ENCODE measurements around the gene PTPRN2.

The PTPRN2 gene

DNA sequence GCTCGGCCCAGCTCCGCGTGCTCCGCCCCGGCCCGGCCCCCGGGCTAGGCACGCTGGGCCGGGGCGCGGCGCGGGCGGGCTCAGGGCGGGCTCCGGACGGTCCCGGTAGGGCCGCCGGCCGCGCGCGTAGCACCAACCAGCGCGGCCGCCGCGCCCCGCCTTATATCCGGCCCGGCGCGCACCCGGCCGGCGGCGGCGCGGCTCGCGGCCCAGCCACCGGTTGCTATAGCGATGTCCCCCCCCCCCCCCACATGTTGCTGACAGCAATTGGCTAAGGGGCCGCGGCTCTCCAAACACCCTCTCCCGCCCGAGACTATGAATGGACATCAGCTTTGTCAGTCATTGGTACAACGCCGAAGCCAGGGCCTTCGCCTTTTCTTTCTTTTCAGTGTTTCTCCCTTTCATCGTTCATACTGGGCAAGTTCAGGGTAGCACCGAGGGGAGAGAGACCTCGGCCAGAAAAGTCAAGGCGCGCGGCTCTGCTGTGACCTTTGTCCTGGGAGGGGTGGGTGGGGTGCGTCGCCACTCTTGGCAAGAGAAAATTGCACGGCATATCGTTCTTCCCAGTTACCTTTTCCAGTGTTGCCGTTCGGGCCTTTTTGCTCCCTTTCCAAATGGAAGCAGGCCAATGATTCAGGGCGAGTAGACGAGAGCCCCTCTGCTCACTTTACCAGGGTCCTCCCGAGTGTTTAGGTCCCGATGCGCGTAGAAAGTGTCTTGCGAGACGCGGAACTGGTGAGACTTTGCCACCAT lies 896.6 kb downstream of the PTPRN2 start:
- DNase-seq, result no peak

DNA sequence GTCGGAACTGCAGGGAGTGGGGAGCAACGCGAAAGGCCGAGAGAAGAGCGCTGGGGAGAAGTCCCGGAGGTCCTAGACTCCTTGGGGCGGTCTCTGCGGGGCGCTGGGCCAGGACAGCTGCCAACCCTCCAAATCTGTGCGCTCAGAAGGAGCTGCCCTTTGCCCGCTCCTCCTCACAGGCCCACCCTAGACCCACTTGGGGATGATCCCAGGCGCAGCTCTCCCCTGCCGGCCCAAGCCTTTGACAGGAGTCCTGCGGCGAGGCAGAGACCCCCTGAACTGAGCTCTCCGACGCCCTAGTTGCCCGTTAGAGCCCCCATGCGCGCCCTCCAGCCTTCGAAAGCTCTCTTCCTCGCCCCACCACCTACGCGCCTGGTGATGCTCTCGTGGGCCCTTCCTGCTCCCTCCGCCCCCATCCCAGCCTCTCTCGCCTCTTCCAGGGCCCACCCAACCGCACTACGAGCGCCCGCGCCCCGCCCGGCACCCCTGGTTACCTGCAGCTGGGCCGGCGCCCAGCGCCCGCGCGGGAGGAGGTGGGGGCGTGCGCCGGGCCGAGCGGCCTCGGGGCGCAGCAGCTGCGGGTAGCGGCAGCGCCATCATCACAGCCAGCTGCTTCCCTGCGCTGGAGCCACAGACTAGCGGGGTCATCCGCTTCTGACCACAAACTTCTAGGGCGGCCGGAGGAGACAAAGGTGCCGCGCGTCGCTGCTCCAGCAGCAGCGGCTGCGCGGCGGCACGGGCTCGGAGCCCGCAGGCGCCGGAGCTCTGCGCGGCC lies 897.4 kb downstream of the PTPRN2 start:
- no peak for DNase-seq

DNA sequence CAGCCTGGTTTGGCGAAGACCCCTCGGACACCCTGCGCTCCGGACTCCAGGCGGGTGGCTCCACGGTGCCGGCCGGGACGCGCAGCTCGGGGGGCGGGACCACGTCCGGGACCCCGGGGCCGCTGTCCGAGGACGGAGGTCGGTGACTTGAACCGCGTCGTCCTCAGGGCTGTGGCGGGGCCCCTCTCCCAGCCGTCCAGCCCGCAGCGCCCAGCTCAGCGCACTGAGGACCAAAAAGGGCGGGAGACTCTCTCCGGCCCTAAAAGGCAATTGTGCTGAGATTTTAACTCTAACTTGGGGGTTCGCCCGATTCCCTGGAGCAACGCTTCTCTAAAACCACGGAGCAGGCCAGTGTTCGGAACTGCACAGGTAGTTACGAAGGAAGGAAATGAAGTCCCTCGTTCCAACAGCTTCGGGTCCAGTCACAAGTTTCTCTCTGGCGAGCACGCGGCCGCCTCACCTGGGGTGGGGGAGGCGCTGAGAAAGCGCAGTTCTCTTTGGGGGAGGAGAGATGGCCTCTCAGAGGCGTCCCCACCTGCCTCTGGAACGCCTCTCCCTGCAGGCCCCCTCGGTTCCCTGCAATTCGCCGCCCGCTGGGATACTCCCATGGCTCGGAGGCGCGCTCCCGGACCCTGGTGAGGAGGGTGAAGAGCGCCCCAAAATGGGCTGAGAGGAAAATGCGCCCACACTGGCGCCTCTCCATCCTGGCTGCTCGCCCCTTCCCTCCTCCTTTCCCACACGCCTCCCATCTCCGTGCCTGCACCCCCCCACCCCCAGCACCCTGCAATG lies 898.2 kb downstream of the PTPRN2 start:
- DNase-seq, result no peak

DNA sequence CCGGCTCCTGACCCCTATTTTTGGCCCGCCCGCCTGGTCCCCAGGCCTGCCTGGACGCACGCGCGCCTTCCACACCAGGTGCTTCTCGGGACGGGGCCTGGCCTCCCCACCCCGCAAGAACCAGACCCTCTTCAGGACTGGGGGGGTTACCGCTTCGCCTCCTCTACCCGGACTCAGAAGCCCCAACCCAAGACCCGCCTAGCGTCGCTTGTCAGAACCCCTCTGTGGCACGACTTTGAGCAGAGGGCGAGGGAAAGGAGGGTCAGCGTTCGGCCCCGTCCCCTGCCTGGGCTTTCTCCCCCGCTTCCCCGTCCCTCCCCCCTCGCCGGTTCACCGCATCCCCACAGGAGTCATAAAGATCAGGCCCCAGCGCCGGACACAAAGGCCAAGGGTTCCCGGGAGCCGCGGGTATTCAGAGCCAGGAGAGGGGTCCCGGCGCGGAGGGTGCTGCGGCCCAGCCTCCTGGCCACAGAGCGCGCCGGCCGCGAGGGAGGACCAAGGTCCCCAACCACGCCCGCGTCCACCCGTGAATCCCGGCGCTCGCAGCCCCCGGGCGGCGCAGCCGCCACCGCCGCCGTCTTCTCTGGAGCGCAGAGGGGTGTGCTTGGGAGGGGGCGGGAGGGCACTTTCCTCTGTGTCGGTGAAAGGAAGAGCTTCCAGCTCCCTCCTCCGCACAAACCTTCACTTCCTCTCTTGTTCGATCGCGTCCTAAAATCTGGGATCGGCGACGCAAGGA lies 898.9 kb downstream of the PTPRN2 start:
- no peak for DNase-seq

DNA sequence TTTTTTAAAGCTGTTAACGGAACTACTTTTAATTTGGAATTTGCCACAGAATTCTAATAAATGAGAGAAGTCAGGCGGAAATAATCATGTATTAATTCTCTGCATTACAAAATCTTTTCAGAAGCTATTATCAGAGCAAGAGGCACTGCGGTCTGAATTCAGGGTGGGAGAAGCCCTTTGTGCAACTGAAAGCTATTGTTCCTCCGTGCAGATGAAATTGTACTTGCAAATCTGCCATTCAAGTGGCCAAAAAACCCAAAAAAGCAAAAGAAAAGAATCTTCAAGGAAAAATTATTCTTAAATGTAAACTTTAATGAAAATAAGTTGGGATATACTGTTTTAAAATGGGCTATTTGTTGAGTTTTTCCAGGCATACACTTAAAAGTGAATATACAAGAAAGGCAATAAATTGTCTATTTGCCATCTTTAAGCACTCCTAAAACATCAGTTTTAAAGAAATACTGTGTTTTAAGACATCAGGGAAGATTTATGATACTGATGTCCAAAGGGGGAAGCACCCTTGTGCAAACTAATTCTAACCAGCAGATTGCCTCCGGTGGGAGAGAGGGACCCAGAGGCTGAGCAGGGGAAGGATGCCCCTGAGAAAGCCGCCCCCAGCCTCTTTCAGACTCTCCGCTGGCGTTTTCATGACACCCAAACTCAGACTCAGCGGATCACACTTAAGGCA lies 899.6 kb downstream of the PTPRN2 start:
- no peak for DNase-seq

DNA sequence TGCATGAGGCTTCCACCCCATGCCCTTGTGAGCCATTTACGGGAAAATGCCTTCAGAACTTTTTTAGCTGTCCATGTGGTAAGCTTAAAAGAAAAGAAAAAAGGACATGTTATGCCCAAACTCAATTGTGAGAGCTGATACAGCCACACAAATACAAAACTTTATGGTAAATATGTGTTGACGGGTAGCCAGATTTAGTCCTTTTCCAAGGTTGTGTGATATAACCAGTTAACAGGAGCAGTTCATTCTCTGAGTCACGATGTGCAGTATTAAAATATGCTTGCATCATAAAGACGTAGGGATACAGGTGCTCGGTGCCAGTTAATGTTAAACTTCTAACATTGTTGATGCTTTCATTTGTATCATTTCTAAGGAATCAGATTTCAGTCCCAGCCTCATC lies 900.5 kb downstream of the PTPRN2 start:
- DNase-seq, result no peak

DNA sequence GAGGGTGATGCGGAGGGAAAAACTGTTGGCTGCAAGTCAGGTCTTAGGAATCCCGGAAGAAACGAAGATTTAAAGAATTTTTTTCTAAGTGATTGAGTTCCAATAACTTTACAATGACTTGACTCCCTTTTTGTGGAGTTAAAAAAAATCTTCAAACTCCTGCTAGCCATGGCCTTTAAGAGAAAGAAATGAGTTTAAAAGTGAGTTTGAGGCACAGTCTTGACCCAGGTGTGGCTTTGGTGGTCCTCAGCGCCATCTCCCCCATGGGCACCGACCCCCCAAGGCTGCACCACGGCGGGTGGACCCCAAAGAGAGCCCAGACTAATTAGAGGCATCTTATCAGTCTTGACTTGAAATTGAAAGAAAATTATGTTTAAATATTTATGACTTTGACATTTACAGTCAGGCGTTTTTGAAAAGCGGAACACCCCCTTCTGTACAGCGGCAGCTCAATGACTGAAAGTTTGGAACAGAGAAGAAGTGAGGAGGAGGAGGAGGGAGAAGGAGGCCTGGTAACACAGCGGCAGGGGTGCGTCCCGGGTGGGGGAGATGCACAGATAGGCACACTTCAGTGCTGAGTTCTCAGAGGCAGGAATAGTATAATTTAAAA lies 901.2 kb downstream of the PTPRN2 start:
- DNase-seq, result no peak

DNA sequence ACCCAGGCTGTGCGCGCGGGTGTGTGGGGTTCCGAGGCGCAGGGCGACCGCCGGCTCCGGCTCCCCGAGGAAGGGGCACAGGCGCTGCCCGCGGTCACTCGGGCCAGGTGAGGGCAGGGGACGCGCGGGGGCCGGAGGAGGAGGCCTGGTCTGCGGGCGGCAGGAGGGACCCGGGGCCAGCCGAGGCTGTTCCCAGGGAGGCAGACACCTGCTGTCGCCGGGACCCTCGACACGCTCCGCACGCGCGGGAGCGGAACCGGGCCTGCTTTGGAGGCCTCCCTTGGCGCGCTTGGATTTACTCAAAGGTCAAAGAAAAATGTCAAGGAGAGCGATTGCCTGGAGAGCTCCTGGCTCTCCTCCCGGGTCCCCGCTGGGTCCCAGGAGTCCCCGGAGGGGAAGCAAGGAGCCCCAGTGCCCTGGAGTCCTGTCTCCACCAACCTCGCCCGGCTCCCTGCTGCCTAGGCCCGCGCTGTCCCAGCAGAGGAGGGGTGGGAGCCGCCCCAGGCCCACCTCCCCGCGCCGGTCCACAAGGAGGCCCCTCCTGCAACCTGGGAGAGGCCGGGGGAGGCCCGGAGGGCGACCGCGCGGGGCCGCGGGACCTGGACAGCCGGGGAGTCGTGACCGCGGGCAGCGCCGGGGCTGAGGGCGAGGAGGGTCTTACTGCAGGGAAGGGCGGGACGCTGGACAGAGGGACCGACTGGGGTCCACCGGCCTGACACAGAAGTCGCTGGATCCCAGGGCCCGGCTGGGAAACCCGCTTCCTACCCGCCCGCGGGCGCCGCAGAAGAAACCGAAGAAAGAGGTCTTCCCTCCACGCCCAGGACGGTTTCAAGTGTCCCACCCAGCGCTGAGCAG lies 902.0 kb downstream of the PTPRN2 start:
- DNase-seq, result no peak

DNA sequence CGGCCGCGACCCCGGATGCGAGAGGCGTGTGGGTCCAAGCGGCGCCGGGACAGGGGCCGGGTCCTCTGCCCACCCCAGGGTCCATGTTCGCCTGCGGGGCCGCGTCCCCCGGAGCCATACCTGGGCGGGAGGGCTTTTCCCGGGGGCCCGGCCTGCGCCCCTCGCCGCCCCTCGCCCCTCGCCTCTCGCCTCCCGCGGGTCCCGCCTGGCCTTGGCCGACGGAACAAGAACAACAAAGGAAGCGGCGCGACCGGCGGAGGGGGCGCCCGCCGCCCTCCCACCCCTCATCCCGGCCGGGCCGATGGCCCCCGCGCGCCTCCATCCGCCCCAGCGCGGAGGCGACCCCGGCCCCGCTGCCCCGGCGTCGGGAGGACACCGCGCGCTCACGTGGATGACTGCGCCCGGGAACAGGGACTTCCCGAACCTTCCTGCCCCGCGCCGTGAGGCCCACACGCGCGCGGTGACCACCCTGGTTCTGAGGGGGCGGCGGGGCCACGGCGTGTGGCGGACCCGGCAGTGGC lies 902.7 kb downstream of the PTPRN2 start:
- DNase-seq, result no peak

DNA sequence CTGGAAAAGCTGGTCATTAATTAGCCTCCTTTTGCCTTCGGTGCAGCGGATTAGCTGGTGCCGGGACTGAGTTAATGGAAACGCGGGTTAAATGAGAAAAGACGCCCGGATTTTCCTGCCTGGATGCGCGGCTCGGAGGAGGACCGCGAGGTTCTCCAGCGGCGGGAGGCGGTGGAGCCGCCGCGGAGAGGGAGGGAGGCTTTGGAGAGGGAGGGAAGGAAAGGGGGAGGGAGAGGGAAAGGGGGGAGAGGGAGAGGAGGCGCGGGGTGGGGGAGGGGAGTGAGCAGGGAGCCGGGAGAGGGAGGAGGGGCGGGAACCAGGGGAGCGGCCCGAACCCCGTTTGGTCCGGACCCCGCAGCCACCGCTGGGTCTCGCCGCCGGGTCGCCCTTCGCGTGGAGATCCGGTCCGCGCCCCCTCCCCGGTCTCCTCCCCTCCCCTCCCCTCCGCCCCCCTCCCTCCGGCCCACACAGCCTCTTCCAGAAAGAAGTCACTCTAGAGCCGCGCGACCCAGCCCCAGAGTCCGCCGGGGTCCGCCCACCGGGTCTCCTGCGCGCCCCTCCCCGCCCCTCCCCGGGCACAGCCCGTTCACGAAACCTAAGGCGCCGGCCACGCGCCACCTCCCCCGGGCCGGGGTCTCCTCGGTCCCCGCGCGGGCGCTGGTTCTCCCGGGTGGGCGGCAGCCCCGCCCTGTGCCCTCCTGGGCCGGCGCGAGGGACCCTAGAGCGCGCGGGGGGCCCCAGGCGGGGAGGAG lies 903.3 kb downstream of the PTPRN2 start:
- DNase-seq, result no peak

DNA sequence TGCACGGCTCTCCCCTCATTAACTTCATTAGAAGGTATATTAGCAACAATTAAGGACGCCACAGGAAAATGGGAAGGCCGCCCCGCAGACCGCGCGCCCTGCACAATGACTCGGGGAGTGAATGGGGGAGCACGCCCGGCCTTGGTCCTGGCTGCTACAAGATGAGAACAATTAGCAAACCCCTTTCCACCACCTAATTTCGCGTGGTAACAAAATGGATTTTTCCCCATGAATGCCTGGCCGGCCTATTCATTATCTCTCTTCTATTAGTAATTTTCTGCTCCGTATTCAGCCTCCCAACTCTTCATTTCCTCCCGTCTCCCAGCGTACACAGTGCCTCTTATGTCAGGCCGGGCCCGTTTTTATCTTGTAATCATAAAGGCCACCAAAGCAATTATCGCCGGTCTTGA lies 903.9 kb downstream of the PTPRN2 start:
- DNase-seq, result no peak

DNA sequence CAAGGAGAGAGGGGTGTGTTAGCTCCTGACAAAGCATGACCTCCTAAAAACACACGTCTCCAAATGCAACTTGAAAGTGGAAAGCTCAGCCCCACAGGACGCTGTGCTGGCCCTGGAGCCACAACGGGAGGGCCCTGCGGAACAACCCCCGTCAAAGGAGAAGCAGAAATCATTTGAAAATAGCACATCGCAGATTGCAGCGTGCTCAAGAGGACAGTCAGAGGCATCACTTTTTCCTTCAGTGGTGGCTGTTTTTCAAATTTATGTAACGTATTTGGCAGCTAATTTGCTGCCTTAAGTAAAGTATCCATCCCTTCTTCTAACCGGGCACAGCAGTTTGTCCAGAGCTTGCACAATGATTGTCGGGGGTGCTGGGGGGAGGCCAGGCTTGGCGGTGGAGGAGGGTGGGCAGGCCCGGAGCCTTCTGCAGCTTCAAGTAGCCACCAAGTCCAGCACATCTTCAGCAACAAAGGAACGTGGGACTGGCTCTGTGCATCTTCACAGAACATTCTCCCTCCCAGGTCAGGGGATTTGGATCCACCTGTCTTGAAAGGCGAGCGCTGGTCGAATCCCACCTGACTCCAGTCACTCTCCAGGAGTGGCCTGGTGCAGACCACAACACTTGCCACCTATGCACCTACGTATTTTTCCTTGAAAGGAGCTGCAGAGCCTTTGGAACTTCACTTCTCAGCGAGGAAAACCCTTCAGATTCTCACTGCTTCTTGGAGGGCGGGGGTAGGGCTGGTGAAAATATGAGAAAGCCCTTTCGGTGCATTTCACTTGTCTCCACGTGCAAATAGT lies 904.5 kb downstream of the PTPRN2 start:
- no peak for DNase-seq

DNA sequence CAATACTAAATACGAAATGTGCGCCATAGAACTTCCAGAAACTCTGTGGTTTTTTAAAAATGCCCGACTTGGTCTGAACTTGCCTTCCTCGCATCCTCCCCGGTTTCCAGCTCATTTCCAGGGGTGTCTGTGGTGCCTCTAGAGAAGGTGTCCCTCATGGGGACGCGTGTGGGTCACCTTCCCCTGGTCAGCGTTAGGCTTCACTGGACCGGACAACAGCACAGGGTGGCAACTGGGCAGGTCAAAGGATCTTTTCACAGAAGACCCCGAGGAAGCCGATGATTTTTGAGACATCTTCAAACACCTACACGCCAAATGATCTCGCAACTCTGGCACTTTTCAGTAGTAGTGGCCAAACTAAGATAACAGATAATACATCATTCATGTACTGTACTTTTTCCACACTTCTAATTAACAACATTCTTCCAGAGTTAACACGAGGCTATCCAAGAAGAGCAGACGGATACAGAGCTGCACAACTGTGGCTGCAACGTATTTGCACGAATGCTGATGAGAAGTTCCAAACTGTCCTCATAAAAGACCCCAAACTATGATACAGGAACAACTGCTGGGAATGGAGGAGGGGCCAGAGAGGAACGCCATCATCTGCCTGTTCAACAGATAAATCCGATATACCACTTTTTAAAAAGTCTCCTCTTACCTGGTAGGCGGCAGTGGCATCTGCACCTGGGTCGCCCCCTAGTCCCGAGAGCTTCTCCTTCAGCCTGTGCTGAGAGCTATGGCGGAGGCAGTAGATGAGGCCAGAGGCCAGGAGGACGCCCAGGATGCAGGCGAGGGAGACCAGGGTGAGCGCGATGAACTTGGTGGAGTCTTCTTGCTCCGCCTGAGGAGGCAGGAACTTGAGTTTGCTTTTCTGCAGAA lies 905.3 kb downstream of the PTPRN2 start:
- no peak for DNase-seq

DNA sequence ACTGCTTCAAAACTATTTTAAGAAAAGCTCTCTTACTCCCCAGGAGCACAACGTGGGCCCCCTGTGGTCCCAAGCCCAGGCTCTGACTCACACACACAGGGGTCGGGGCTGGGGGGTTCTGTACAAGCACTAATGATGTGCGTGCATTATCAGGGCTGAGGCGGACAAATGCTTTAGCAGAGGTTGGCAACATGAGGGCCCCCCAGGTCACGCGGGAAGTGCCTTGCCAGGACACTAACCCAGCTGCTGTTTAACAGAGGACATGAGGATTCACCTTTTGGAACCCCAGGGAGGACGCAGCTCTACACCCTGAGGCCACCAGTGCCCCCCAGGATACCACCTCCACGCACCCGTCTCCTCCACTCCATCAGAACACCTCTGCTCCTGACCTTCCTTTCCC lies 908.0 kb downstream of the PTPRN2 start:
- DNase-seq, result no peak

DNA sequence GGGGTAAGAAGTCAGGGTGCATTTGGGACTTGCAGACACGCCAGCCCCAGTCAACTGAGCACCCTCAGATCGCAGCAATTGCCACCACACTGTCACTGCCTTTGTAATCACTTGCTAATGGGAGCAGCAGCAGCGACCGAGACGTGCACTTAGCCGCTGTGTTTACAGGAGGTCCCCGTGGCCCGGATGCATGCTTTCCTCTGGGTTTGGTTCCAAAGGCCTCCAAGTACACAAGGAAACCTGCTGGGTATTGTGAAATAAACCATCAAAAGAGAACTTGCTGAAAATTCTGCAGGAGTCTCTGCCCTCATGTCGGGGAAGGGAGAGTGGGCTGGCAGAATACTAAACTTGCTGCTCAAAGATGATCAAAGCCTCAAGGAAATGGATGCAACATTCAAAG lies 909.1 kb downstream of the PTPRN2 start:
- no peak for DNase-seq

DNA sequence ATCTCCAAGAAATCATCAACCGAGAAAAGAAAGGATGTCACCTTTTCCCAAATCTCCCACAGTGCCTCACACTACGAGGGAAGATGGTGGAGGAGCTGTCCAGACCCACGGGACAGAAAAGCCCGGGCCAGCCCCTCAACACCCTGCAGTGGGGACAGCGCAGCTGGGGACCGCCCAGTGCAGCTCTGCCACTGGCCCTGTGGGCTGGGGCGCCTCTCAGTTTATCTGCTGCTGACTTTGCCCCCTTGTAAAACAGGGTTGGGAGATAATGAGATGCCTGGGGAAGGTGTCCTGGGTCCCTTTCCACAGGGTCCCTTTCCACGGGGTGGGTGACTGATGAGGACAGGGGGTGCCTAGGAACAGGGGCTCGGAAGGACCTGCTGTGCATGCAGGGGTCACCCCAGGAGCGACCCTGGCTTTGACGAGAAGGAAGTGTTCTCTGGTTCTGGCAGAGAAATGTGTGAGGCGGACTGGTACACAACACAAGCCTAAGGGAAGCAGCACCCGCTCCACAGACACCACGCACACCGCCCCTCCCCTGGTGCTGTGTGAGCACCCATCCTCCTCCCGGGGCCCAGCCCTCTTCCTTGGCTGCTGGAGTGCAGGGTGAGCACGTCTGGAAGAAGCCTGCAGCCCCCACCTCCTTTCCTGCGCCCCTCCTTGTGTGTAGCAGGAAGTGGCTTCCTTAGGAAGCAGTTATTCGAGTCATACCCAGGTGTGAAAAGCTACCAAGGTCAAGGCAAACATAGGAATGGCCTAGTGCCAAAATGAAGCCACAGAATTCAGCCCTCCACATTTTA lies 911.0 kb downstream of the PTPRN2 start:
- no peak for DNase-seq

DNA sequence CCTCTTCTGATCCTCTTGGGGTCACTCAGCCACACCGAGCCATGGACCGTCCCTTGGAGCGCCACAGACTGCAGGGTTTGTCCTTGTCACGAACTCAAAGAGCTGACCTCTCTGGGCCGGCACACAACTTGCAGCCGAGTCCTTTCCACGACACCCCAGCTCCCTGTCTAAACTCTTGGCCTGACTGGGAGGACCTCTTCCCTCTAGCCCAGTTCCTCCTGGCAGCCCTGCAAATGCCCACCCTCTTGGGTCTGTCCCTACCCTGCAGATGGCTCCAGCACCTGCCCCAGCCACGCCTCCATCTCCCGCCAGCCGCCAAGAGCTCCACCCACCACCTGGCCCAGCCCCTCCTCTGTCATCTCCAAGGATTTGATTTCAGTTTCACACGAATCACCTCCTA lies 911.6 kb downstream of the PTPRN2 start:
- DNase-seq, result no peak
